A673 (cell line): ENCODE measurements around the gene CYB5A.
"Not testable (repeated sequence)": the region's sequence is repeated elsewhere in the genome, so short reads cannot be mapped to it uniquely, and the experiment has no call there.

Experiments
- CTCF ChIP-seq: fragments of 300-800, 200-600 bp; sonication (generic); conservative IDR thresholded peaks from 2 replicates; pipeline ENCODE4 v1.5.1; 2017; ENCODE audit warnings: low read depth, mild to moderate bottlenecking, antibody characterized with exemption, low read length, moderate library complexity, mixed read lengths
- EZH2 ChIP-seq: fragments of 200-600 bp; sonication (generic); IDR thresholded peaks from 2 replicates; pipeline ENCODE4 v1.6.1; 2017; ENCODE audit warnings: borderline replicate concordance, low read depth, mild to moderate bottlenecking, mixed read lengths, antibody characterized with exemption, low read length; ENCODE audit not compliant: poor library complexity, severe bottlenecking

DNA sequence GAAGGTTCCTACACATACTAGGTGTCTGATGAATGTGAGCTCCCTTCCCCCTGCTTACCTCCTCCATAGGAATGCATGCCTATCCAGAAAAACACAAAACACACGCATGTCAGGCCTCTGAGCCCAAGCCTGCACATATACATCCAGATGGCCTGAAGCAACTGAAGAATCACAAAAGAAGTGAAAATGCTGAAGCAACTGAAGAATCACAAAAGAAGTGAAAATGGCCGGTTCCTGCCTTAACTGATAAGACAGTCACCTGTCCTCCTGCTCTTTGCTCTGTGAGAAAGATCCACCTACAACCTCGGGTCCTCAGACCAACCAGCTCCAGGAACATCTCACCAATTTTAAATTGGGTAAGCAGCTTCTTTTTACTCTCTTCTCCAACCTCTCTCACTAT is 1.2 kb upstream of the CYB5A start:
- TF ChIP-seq CTCF, EZH2: not testable (repeated sequence)
